GM21390 (cell line): ENCODE results near the gene URB1.
"Not testable (repeated sequence)": the region's sequence is repeated elsewhere in the genome, so short reads cannot be mapped to it uniquely, and the experiment has no call there.

ENCODE experiments used
- ATAC-seq: cut with Tn5 transposase; IDR thresholded peaks from one replicate; pipeline ENCODE4 v1.9.1; 2021; ENCODE audit not compliant: unreplicated experiment

Gene URB1

DNA sequence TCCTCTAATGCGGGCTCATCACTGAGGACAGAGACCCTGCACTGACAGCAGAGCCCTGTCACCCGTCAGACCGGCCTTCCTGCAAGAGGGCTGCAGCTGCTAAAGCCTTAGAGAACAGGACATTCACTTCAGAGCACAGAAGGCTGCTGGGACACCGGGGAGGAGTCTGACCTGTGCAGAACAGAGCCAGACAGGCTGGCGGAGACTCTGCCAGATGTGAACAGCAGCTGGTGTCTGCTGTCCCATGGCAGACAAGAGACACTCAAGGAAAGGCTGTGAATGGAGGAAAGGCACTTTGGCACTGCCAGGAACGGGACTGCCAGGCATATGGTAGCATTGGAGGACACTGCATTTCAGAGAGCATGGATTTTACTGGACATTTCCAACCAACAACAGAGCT is 72.8 kb downstream of the URB1 start:
- ATAC-seq: no peak

GRCh38 chr21:32319012-32319411 is 73.8 kb downstream of the URB1 start:
- ATAC-seq: no peak

DNA sequence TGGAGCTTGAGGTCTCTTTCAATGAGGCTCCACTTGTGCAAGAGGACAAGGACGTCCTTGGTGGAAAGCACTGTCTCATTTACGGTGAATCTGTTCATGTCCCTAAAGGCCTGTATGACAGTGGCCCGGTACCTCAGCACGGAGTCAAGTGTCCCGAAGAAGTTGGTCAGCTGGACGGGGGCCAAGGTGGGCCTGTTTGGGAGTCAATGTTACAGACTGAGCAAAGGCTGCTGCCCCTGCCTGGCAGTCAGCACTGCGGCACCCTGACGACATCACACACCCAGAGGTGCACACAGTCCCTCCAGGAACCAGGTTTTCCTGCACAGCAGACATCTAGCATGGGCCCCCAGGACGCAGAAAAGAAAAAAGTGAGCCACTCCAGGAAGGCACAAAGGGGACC is 75.1 kb downstream of the URB1 start:
- ATAC-seq: no peak

DNA sequence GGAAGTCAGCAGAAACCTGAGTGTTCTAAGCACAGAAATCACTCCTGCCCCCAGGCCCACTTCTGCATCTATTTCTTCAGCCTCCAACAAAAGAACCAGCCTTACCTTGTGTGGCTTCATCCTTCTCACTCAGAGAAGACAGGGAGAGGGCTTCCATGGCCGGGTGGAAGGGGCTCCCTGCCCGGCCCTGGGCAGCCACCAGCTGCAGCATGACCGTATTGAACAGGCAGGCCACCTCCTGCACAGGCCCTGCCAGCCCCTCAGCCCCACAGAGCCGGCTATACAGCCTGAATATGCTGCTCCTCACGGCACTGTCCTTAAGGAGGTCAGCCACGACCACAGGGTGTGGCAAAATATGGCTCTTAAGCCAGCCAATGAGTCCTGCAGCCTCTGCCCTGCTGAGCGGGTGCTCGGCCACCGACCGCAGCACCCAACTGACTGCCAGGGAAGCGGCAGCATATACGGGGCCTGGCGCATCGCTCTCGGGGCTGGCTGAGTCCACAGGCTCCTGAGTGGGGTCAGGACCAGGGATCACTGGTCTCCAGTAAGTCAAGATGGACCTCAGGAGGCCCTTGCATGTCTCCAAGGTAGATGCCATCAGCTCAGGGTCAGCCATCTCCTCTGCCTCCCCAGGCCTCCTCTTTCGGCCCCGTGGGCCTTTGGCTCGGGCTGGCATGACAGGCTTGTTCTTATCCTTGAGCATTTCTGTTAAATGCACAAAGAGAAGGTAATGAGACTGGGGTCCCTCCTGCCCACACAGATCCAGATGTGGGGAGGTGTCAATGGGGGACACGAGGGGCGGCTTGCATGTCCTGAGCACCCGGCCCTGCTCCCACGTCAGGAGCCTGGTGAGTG is 76.2 kb downstream of the URB1 start:
- no peak for ATAC-seq

- no peak for ATAC-seq
These were observed 77.1 kb downstream of the URB1 start for GRCh38 chr21:32315511-32316281.

DNA sequence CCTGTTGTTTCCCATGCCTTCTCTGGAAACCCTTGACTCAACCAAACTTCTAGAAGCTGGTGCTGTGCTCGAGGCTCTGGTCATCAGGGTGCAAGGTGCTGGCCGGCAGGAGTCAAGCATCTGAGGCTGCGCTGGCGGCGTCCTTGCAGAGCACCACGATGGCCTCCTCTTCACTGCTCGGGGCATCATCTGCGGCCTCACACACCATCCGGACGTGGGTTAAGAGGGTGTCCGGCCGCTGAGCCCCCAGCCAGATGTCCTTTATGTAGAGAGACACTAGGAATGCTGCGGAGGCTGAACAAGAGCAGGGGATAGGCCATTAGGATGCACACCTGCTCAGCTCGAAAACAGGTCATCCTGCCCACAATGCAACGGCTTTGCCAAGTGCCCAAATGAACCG is 78.0 kb downstream of the URB1 start:
- ATAC-seq: no peak

GRCh38 chr21:32312976-32313375 is 79.8 kb downstream of the URB1 start:
- no peak for ATAC-seq

GRCh38 chr21:32312326-32312725 is 80.5 kb downstream of the URB1 start:
- no peak for ATAC-seq

DNA sequence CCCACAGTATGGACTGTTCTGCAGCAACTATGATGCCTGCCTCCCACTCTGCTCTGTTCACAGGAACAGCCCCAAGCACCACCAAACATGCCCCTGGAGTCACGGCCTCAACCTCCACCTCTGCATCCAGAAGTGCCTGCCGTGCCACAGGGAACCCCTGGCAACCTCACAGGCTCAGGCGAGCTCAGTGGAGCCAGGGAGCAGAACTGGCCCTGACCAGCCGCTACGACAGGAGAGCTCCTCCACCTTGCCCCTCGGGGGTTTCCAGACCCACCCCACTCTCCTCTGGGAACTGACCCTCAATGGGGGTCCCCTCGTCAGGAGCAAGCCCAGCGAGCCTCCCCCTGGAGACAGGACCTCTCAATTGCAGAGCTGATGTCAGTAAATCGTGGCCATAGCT is 81.2 kb downstream of the URB1 start:
- no peak for ATAC-seq

DNA sequence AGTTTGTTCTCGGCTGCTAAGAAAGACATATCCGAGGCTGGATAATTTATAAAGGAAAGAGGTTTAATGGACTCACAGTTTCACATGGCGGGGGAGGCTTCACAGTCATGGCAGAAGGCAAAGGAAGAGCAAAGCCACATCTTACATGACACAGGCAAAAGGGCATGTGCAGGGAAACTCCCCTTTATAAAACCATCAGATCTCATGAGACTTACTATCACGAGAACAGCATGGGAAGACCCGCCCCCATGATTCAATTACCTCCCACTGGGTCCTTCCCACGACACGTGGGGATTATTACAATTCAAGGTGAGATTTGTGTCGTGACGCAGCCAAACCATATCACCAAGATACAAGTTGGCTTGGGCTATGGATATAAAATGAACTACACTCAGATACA is 81.8 kb downstream of the URB1 start:
- not testable (repeated sequence) for ATAC-seq

- ATAC-seq: no peak
These were observed 82.8 kb downstream of the URB1 start for GRCh38 chr21:32309906-32310460.

- ATAC-seq: no peak
These were observed 84.1 kb downstream of the URB1 start for GRCh38 chr21:32308696-32309095.

DNA sequence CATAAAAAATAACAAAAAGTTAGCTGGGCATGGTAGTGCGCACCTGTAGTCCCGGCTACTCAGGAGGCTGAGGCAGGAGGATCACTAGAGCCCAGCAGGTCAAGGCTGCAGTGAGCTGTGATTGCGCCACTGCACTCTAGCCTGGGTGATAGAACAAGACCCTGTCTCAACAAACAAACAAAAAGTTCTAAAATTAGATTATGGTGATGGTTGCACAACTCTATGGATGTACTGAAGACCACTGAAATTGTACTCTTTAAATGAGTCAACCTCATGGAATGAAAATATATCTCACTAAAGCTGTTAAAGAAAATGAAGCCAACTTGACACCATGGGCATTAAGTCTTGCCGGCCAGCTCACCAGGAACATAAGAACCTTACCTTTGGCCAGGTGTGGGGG is 85.1 kb downstream of the URB1 start:
- ATAC-seq: no peak

GRCh38 chr21:32306021-32306780 is 86.6 kb downstream of the URB1 start:
- ATAC-seq: no peak

DNA sequence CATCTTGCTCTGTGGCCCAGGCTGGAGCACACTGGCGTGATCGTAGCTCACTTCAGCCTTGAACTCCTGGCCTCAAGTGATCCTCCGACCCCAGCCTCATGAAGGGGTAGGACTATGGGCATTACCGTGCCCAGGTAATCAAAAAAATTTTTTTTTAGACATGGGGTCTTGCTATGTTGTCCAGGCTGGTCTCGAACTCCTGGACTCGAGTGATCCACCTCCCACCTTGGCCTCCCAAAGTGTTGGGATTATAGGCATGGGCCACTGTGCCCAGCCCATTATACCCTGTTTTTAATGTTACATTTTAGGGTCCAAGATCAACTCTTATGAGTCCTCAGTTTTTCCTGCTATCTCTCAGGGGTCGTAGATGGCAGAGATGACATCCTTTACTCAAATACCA is 87.8 kb downstream of the URB1 start:
- ATAC-seq: no peak

GRCh38 chr21:32303385-32303784 is 89.4 kb downstream of the URB1 start:
- no peak for ATAC-seq

DNA sequence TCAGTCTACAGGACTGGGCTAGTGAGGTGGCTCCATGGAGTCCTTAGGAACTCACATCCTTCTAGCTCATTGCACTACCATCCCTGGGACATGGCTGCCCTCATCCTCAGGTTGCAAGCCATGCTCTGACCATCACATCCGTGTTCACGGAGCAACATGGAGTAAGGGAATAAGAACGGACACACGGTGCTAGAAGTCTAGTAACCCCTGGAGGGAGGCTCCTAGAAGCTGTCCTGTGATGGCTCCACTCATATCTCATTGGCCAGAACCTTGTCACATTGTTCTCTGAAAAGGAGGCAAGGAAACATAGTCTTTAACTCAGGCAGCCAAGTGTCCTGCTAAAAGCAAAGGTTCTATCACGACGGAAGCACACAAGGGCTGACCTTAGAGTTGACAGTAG is 90.3 kb downstream of the URB1 start:
- ATAC-seq: no peak

DNA sequence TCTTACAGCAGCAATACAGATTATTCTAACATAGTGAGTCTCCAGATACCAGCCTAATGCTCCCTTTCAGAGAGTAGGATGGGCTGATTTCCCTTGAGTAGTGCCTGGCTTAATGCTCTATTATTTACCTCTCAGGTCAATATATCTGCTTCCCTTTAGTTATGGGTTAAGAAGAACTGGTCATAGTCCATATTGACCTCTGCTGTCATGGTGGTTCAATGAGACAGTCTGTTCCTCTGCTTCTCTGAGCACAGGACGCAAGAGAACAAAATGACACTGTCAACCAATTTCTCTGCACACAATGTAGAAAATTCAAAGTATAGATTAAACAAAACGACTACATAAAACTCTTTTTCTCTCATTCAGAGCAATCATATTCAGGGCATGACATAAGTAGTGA is 91.2 kb downstream of the URB1 start:
- ATAC-seq: no peak

GRCh38 chr21:32300117-32300681 is 92.6 kb downstream of the URB1 start:
- ATAC-seq: no peak

DNA sequence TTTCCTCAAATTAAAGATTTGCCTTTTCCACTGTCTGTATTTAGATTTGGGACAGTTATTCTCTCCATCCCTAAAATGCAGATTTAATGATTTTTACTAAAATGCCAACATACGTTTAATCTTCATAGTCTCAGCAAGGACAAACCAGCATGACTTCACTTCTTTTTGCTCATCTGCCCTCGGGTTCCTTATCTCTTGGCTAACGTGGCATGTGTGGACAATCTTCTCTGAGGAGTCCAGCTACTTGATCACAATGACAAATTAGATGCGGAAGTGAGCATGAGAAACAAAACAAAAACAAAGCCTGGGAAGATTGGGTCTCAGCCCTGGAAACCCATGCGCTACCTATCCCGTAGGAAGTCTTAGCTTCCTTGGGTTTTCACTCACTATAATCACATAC is 93.1 kb downstream of the URB1 start:
- ATAC-seq: no peak

GRCh38 chr21:32298658-32299081 is 94.1 kb downstream of the URB1 start, which contains the start of gene MRAP:
Gene MRAP, plus strand, starts transcription at chr21:32298855. Its CDS starts 117 bp downstream, at chr21:32298972.
- no peak for ATAC-seq
